ENCODE data around the gene FOXO3.

Gene FOXO3

GRCh38 chr6:108565091-108565766 is 4.5 kb downstream of the FOXO3 start:
- Histone ChIP-seq H3K27ac (ENCODE audit: insufficient read depth in 1 of 2, low read depth in 1 of 2, low read length in 2 of 2, poor library complexity in 1 of 2, severe bottlenecking in 2 of 2) (peak overlapping the region in 1 of 2 experiments; percentile 72), H3K36me3 (ENCODE audit: control insufficient read depth in 4 of 4, insufficient read depth in 4 of 4, low read length in 3 of 4) (peaks cover 10 to 34% (median 17%) of the 10 kb centered on the region in 4 experiments), H3K4me3 (ENCODE audit: control insufficient read depth in 1 of 7, extremely low read depth in 1 of 7, insufficient read depth in 4 of 7, low read depth in 2 of 7, low read length in 6 of 7) (peak overlapping the region in 3 of 7 experiments; percentile 21 to 37 (median 28)), H3K9me3 (ENCODE audit: control extremely low read depth in 1 of 5, control insufficient read depth in 4 of 5, insufficient read depth in 2 of 5, low read depth in 1 of 5, low read length in 4 of 5) (no peaks in the 10 kb centered on the region), H3K4me1 (ENCODE audit: control extremely low read depth in 1 of 4, control insufficient read depth in 4 of 4, insufficient read depth in 4 of 4, low read length in 3 of 4) (peaks cover 35 to 54% (median 46%) of the 10 kb centered on the region in 4 experiments), H3K27me3 (replicated peaks in 2 of 5; ENCODE audit: control insufficient read depth in 4 of 5, insufficient read depth in 5 of 5, low read length in 4 of 5) (no peaks in the 10 kb centered on the region)
- ChIA-PET POLR2A (no interaction called here), CTCF (interaction anchor here (1.1 to 2.5 kb wide), 6 partner anchors 10 to 271 kb away, joined by 3 to 11 read pairs (median 4); no protein-coding TSS in a partner anchor)
- no CpG with 5 or more reads among the region's 4 CpGs for WGBS (ENCODE audit: insufficient coverage)
- DNase-seq: peak; percentile 60 to 91 (median 84)

GRCh38 chr6:108565893-108566292 is 5.2 kb downstream of the FOXO3 start:
- CTCF ChIA-PET: interaction anchor here (0.6 to 2.5 kb wide), 8 partner anchors 9 to 501 kb away, joined by 3 to 11 read pairs (median 4); no protein-coding TSS in a partner anchor
- H3K4me3 ChIP-seq (ENCODE audit: control insufficient read depth in 1 of 7, extremely low read depth in 1 of 7, insufficient read depth in 4 of 7, low read depth in 2 of 7, low read length in 6 of 7): peak overlapping the region in 1 of 7 experiments; percentile 37
- no peaks in the 10 kb centered on the region for H3K9me3 ChIP-seq (ENCODE audit: control extremely low read depth in 1 of 5, control insufficient read depth in 4 of 5, insufficient read depth in 2 of 5, low read depth in 1 of 5, low read length in 4 of 5)
- H3K36me3 ChIP-seq (ENCODE audit: control insufficient read depth in 4 of 4, insufficient read depth in 4 of 4, low read length in 3 of 4): peaks cover 13 to 36% (median 21%) of the 10 kb centered on the region in 4 experiments
- peak; percentile 81 to 91 (median 90) for DNase-seq
- H3K27ac ChIP-seq (ENCODE audit: insufficient read depth in 1 of 2, low read depth in 1 of 2, low read length in 2 of 2, poor library complexity in 1 of 2, severe bottlenecking in 2 of 2): peak overlapping the region in 1 of 2 experiments; percentile 72
- H3K27me3 ChIP-seq (replicated peaks in 2 of 5; ENCODE audit: control insufficient read depth in 4 of 5, insufficient read depth in 5 of 5, low read length in 4 of 5): no peaks in the 10 kb centered on the region
- POLR2A ChIA-PET: interaction anchor here (0.6 kb wide), 1 partner anchor 321 kb away, joined by 3 read pairs; no protein-coding TSS in a partner anchor
- peaks cover 35 to 54% (median 45%) of the 10 kb centered on the region in 4 experiments for H3K4me1 ChIP-seq (ENCODE audit: control extremely low read depth in 1 of 4, control insufficient read depth in 4 of 4, insufficient read depth in 4 of 4, low read length in 3 of 4)
- WGBS (ENCODE audit: insufficient coverage): 0% methylated on average over 1 of the region's 4 CpGs

DNA sequence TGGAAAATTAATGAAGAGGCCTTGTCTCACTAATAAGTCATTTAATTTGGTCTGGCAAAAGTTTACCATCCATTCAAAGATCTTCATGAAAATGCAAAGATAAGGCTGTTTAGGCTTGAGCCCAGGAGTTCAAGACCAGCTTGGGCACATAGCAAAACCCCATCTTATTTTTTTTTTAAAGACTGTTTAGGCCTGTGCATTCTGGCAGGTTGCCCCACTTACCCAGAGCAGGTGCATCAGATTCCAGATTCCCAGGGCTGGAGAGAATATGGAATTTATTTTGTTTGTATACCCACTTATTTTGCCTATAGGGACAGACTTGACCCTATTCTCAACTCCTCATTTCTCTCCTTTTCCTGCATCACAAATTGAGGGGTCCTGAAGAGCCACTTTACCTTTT is 5.7 kb downstream of the FOXO3 start:
- Histone ChIP-seq H3K27me3 (replicated peaks in 2 of 5; ENCODE audit: control insufficient read depth in 4 of 5, insufficient read depth in 5 of 5, low read length in 4 of 5) (no peaks in the 10 kb centered on the region), H3K36me3 (ENCODE audit: control insufficient read depth in 4 of 4, insufficient read depth in 4 of 4, low read length in 3 of 4) (peaks cover 15 to 37% (median 23%) of the 10 kb centered on the region in 4 experiments), H3K4me1 (ENCODE audit: control extremely low read depth in 1 of 4, control insufficient read depth in 4 of 4, insufficient read depth in 4 of 4, low read length in 3 of 4) (peaks cover 35 to 54% (median 45%) of the 10 kb centered on the region in 4 experiments), H3K9me3 (ENCODE audit: control extremely low read depth in 1 of 5, control insufficient read depth in 4 of 5, insufficient read depth in 2 of 5, low read depth in 1 of 5, low read length in 4 of 5) (no peaks in the 10 kb centered on the region), H3K4me3 (ENCODE audit: control insufficient read depth in 1 of 7, extremely low read depth in 1 of 7, insufficient read depth in 4 of 7, low read depth in 2 of 7, low read length in 6 of 7) (no peak overlapping the region), H3K27ac (ENCODE audit: insufficient read depth in 1 of 2, low read depth in 1 of 2, low read length in 2 of 2, poor library complexity in 1 of 2, severe bottlenecking in 2 of 2) (peak overlapping the region in 1 of 2 experiments; percentile 72)
- ChIA-PET POLR2A (interaction anchor here (0.6 kb wide), 1 partner anchor 321 kb away, joined by 3 read pairs; no protein-coding TSS in a partner anchor), CTCF (interaction anchor here (0.6 to 2.5 kb wide), 11 partner anchors 9 to 505 kb away, joined by 3 to 11 read pairs (median 4); no protein-coding TSS in a partner anchor)
- no peak for DNase-seq

GRCh38 chr6:108568101-108568500 is 7.4 kb downstream of the FOXO3 start:
- H3K4me1 ChIP-seq (ENCODE audit: control extremely low read depth in 1 of 4, control insufficient read depth in 4 of 4, insufficient read depth in 4 of 4, low read length in 3 of 4): peaks cover 19 to 38% (median 35%) of the 10 kb centered on the region in 4 experiments
- CTCF ChIA-PET: interaction anchor here (0.6 to 1.8 kb wide), 9 partner anchors 9 to 503 kb away, joined by 3 to 4 read pairs (median 4); no protein-coding TSS in a partner anchor
- H3K4me3 ChIP-seq (ENCODE audit: control insufficient read depth in 1 of 7, extremely low read depth in 1 of 7, insufficient read depth in 4 of 7, low read depth in 2 of 7, low read length in 6 of 7): no peak overlapping the region
- WGBS (ENCODE audit: insufficient coverage): 75% methylated on average over 2 of the region's 5 CpGs
- H3K36me3 ChIP-seq (ENCODE audit: control insufficient read depth in 4 of 4, insufficient read depth in 4 of 4, low read length in 3 of 4): peaks cover 15 to 47% (median 32%) of the 10 kb centered on the region in 4 experiments
- POLR2A ChIA-PET: no interaction called here
- DNase-seq: no peak
- no peak overlapping the region for H3K27ac ChIP-seq (ENCODE audit: insufficient read depth in 1 of 2, low read depth in 1 of 2, low read length in 2 of 2, poor library complexity in 1 of 2, severe bottlenecking in 2 of 2)
- no peaks in the 10 kb centered on the region for H3K9me3 ChIP-seq (ENCODE audit: control extremely low read depth in 1 of 5, control insufficient read depth in 4 of 5, insufficient read depth in 2 of 5, low read depth in 1 of 5, low read length in 4 of 5)
- no peaks in the 10 kb centered on the region for H3K27me3 ChIP-seq (replicated peaks in 2 of 5; ENCODE audit: control insufficient read depth in 4 of 5, insufficient read depth in 5 of 5, low read length in 4 of 5)

GRCh38 chr6:108568551-108569305 is 8.0 kb downstream of the FOXO3 start:
- 100% methylated on average over 2 of the region's 3 CpGs for WGBS (ENCODE audit: insufficient coverage)
- CTCF ChIA-PET: interaction anchor here (0.6 to 1.5 kb wide), 9 partner anchors 9 to 278 kb away, joined by 3 to 4 read pairs (median 3); no protein-coding TSS in a partner anchor

DNA sequence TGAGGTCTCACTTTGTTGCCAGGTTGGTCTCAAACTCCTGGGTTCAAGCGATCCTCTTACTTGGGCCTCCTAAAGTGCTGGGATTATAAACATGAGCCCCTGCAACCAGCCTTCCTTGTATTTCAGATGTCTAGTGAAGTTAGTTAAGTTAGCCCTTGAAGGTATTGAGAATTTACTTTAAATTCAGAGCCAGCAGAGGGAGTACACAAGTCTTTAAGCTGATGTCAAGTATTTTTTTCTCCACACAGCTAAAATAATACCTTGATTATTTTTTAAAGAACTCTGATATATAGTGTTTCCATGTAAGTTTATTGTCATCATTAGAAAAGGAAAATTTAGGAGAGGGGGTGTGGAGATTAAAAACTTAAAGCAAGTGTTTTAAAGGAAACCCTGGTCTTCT is 9.8 kb downstream of the FOXO3 start:
- Histone ChIP-seq H3K4me1 (ENCODE audit: control extremely low read depth in 1 of 4, control insufficient read depth in 4 of 4, insufficient read depth in 4 of 4, low read length in 3 of 4) (peaks cover 7 to 24% (median 18%) of the 10 kb centered on the region in 4 experiments), H3K36me3 (ENCODE audit: control insufficient read depth in 4 of 4, insufficient read depth in 4 of 4, low read length in 3 of 4) (peaks cover 15 to 49% (median 34%) of the 10 kb centered on the region in 4 experiments), H3K9me3 (ENCODE audit: control extremely low read depth in 1 of 5, control insufficient read depth in 4 of 5, insufficient read depth in 2 of 5, low read depth in 1 of 5, low read length in 4 of 5) (no peaks in the 10 kb centered on the region), H3K27me3 (replicated peaks in 2 of 5; ENCODE audit: control insufficient read depth in 4 of 5, insufficient read depth in 5 of 5, low read length in 4 of 5) (no peaks in the 10 kb centered on the region), H3K4me3 (ENCODE audit: control insufficient read depth in 1 of 7, extremely low read depth in 1 of 7, insufficient read depth in 4 of 7, low read depth in 2 of 7, low read length in 6 of 7) (no peak overlapping the region), H3K27ac (ENCODE audit: insufficient read depth in 1 of 2, low read depth in 1 of 2, low read length in 2 of 2, poor library complexity in 1 of 2, severe bottlenecking in 2 of 2) (no peak overlapping the region)
- WGBS (ENCODE audit: insufficient coverage): no CpG with 5 or more reads among the region's 1 CpG
- CTCF ChIA-PET: interaction anchor here (1.0 to 1.6 kb wide), 10 partner anchors 10 to 612 kb away, joined by 3 to 4 read pairs (median 3); no protein-coding TSS in a partner anchor
- POLR2A ChIA-PET: no interaction called here
- DNase-seq: peak; percentile 41 to 65 (median 57)

More at GRCh38 chr6:108568551-108569305, 8.0 kb downstream of the FOXO3 start:
- no peak overlapping the region for H3K4me3 ChIP-seq (ENCODE audit: control insufficient read depth in 1 of 7, extremely low read depth in 1 of 7, insufficient read depth in 4 of 7, low read depth in 2 of 7, low read length in 6 of 7)
- H3K4me1 ChIP-seq (ENCODE audit: control extremely low read depth in 1 of 4, control insufficient read depth in 4 of 4, insufficient read depth in 4 of 4, low read length in 3 of 4): peaks cover 19 to 33% (median 31%) of the 10 kb centered on the region in 4 experiments
- H3K36me3 ChIP-seq (ENCODE audit: control insufficient read depth in 4 of 4, insufficient read depth in 4 of 4, low read length in 3 of 4): peaks cover 15 to 49% (median 34%) of the 10 kb centered on the region in 4 experiments
- POLR2A ChIA-PET: no interaction called here
- H3K9me3 ChIP-seq (ENCODE audit: control extremely low read depth in 1 of 5, control insufficient read depth in 4 of 5, insufficient read depth in 2 of 5, low read depth in 1 of 5, low read length in 4 of 5): no peaks in the 10 kb centered on the region
- DNase-seq: no peak
- H3K27ac ChIP-seq (ENCODE audit: insufficient read depth in 1 of 2, low read depth in 1 of 2, low read length in 2 of 2, poor library complexity in 1 of 2, severe bottlenecking in 2 of 2): no peak overlapping the region
- no peaks in the 10 kb centered on the region for H3K27me3 ChIP-seq (replicated peaks in 2 of 5; ENCODE audit: control insufficient read depth in 4 of 5, insufficient read depth in 5 of 5, low read length in 4 of 5)
